H7 (cell line): ENCODE measurements around the gene TBCD. TPM values are rescaled to one million over a fixed set of nuclear protein-coding genes. Genes with fewer than 3 reads are reported as not detected.

Experiments used
- DNase-seq: peaks from one replicate; pipeline ENCODE4 v3.0.0; 2012
- H3K27me3 ChIP-seq: 2 replicates; pipeline ENCODE4 v1.6.0; 2011; ENCODE audit warnings: mild to moderate bottlenecking, low read length; ENCODE audit not compliant: control insufficient read depth, insufficient read depth
- H3K36me3 ChIP-seq: replicated peaks from 2 replicates; pipeline ENCODE4 v1.5.1; 2011; ENCODE audit warnings: low read length; ENCODE audit not compliant: control insufficient read depth, insufficient read depth
- H3K4me3 ChIP-seq: 2 replicates; pipeline ENCODE4 v1.5.1; 2011; ENCODE audit warnings: low read depth, mild to moderate bottlenecking, control low read depth, low read length, moderate library complexity; ENCODE audit not compliant: insufficient read depth
- total RNA-seq: library from RNA; depleted of rRNA; stranded (reverse); fragments of >200 nt; shearing (Covaris generic); gene quantifications from 2 replicates; pipeline ENCODE4 v1.2.3, GENCODE V29; 2014

The TBCD gene
- total RNA-seq, 1 experiment from 2014 or later, result 74.1 TPM

- no peaks in the 10 kb centered on the region for H3K27me3 ChIP-seq
- peak; percentile 17 for DNase-seq
- H3K4me3 ChIP-seq, result no peak overlapping the region
- peaks cover 42% of the 10 kb centered on the region for H3K36me3 ChIP-seq
These were observed 63.0 kb downstream of the TBCD start for GRCh38 chr17:82814834-82815233.

- DNase-seq, result no peak
- H3K4me3 ChIP-seq, result no peak overlapping the region
- H3K27me3 ChIP-seq, result no peaks in the 10 kb centered on the region
- peaks cover 39% of the 10 kb centered on the region for H3K36me3 ChIP-seq
These were observed 63.5 kb downstream of the TBCD start for GRCh38 chr17:82815354-82815753.

GRCh38 chr17:82815790-82816305 lies 64.0 kb downstream of the TBCD start:
- peaks cover 34% of the 10 kb centered on the region for H3K36me3 ChIP-seq
- no peaks in the 10 kb centered on the region for H3K27me3 ChIP-seq
- no peak for DNase-seq
- H3K4me3 ChIP-seq, result no peak overlapping the region

GRCh38 chr17:82816358-82816757 lies 64.5 kb downstream of the TBCD start:
- no peak for DNase-seq
- Histone ChIP-seq H3K36me3 (peaks cover 31% of the 10 kb centered on the region), H3K27me3 (no peaks in the 10 kb centered on the region)

GRCh38 chr17:82817947-82818346 lies 66.1 kb downstream of the TBCD start:
- peaks cover 31% of the 10 kb centered on the region for H3K36me3 ChIP-seq
- no peaks in the 10 kb centered on the region for H3K27me3 ChIP-seq
- DNase-seq, result no peak
- H3K4me3 ChIP-seq, result no peak overlapping the region

More at GRCh38 chr17:82816358-82816757, 64.5 kb downstream of the TBCD start:
- no peak overlapping the region for H3K4me3 ChIP-seq

GRCh38 chr17:82820278-82821251 lies 68.7 kb downstream of the TBCD start:
- no peak overlapping the region for H3K4me3 ChIP-seq
- peaks cover 20% of the 10 kb centered on the region for H3K36me3 ChIP-seq
- peak; percentile 39 for DNase-seq
- H3K27me3 ChIP-seq, result no peaks in the 10 kb centered on the region

- no peak for DNase-seq
- H3K36me3 ChIP-seq, result peaks cover 16% of the 10 kb centered on the region
- H3K27me3 ChIP-seq, result no peaks in the 10 kb centered on the region
- no peak overlapping the region for H3K4me3 ChIP-seq
These were observed 69.7 kb downstream of the TBCD start for GRCh38 chr17:82821554-82821953.

- DNase-seq, result peak; percentile 50
- no peaks in the 10 kb centered on the region for H3K27me3 ChIP-seq
- H3K36me3 ChIP-seq, result peaks cover 17% of the 10 kb centered on the region
- H3K4me3 ChIP-seq, result no peak overlapping the region
These were observed 70.4 kb downstream of the TBCD start for GRCh38 chr17:82822281-82822680.

GRCh38 chr17:82823004-82823403 lies 71.1 kb downstream of the TBCD start:
- H3K36me3 ChIP-seq, result peaks cover 19% of the 10 kb centered on the region
- DNase-seq, result peak; percentile 90
- no peak overlapping the region for H3K4me3 ChIP-seq
- H3K27me3 ChIP-seq, result no peaks in the 10 kb centered on the region

GRCh38 chr17:82825540-82826124 lies 73.8 kb downstream of the TBCD start:
- DNase-seq, result no peak
- Histone ChIP-seq H3K4me3 (no peak overlapping the region), H3K36me3 (peaks cover 13% of the 10 kb centered on the region), H3K27me3 (no peaks in the 10 kb centered on the region)

- no peak for DNase-seq
- no peak overlapping the region for H3K4me3 ChIP-seq
- H3K36me3 ChIP-seq, result peaks cover 13% of the 10 kb centered on the region
- no peaks in the 10 kb centered on the region for H3K27me3 ChIP-seq
These were observed 74.3 kb downstream of the TBCD start for GRCh38 chr17:82826211-82826610.

GRCh38 chr17:82826956-82827355 lies 75.1 kb downstream of the TBCD start:
- DNase-seq, result no peak
- peaks cover 13% of the 10 kb centered on the region for H3K36me3 ChIP-seq
- H3K27me3 ChIP-seq, result no peaks in the 10 kb centered on the region
- H3K4me3 ChIP-seq, result no peak overlapping the region

GRCh38 chr17:82828875-82829487 lies 77.1 kb downstream of the TBCD start:
- Histone ChIP-seq H3K27me3 (no peaks in the 10 kb centered on the region), H3K4me3 (no peak overlapping the region), H3K36me3 (peaks cover 14% of the 10 kb centered on the region)
- no peak for DNase-seq

- no peak for DNase-seq
- H3K27me3 ChIP-seq, result no peaks in the 10 kb centered on the region
- H3K4me3 ChIP-seq, result no peak overlapping the region
- H3K36me3 ChIP-seq, result peaks cover 14% of the 10 kb centered on the region
These were observed 78.4 kb downstream of the TBCD start for GRCh38 chr17:82830249-82830661.
